Measurements from ENCODE around the gene P2RY12.

GRCh38 chr3:151303751-151304150, 80.8 kb downstream of the P2RY12 start:
- TF ChIP-seq CTCF (IDR thresholded peaks at IDR 0.05; ENCODE audit: control extremely low read depth in 1 of 3, insufficient read depth in 1 of 3, low read depth in 1 of 3, low read length in 3 of 3) (no peak), GTF2F1 (IDR thresholded peaks at IDR 0.05; ENCODE audit: borderline replicate concordance, low read depth, low read length) (no peak)

All from H1 (cell line).